IPS DF 19.7 (cell line): ENCODE results near the gene MVB12B.

ENCODE experiments used
- DNase-seq: peaks from one replicate; pipeline ENCODE4 v3.0.0-alpha.2; 2013; ENCODE audit warnings: low read depth, low spot score

Gene MVB12B

GRCh38 chr9:126451316-126451885 lies 124.8 kb downstream of the MVB12B start:
- no peak for DNase-seq

- no peak for DNase-seq
Measured at GRCh38 chr9:126452106-126452505, 125.5 kb downstream of the MVB12B start.

GRCh38 chr9:126453156-126453963 lies 126.7 kb downstream of the MVB12B start:
- DNase-seq: no peak

- DNase-seq: no peak
Measured at GRCh38 chr9:126454215-126454614, 127.6 kb downstream of the MVB12B start.

- no peak for DNase-seq
Measured at GRCh38 chr9:126454795-126455194, 128.2 kb downstream of the MVB12B start.

GRCh38 chr9:126456441-126457174 lies 130.0 kb downstream of the MVB12B start:
- no peak for DNase-seq

GRCh38 chr9:126457175-126457547 lies 130.5 kb downstream of the MVB12B start:
- no peak for DNase-seq

GRCh38 chr9:126457890-126458289 lies 131.3 kb downstream of the MVB12B start:
- DNase-seq: no peak

GRCh38 chr9:126459126-126459525 lies 132.5 kb downstream of the MVB12B start:
- no peak for DNase-seq

- DNase-seq: no peak
Measured at GRCh38 chr9:126459546-126459945, 132.9 kb downstream of the MVB12B start.

- no peak for DNase-seq
Measured at GRCh38 chr9:126459965-126460843, 133.6 kb downstream of the MVB12B start.

- no peak for DNase-seq
Measured at GRCh38 chr9:126461029-126461428, 134.4 kb downstream of the MVB12B start.

- DNase-seq: no peak
Measured at GRCh38 chr9:126461608-126462007, 135.0 kb downstream of the MVB12B start.

GRCh38 chr9:126462617-126463016 lies 136.0 kb downstream of the MVB12B start:
- no peak for DNase-seq

GRCh38 chr9:126463426-126463825 lies 136.8 kb downstream of the MVB12B start:
- no peak for DNase-seq

GRCh38 chr9:126464694-126465441 lies 138.2 kb downstream of the MVB12B start:
- DNase-seq: no peak

GRCh38 chr9:126465977-126466376 lies 139.3 kb downstream of the MVB12B start:
- DNase-seq: no peak

- DNase-seq: no peak
Measured at GRCh38 chr9:126468141-126468825, 141.7 kb downstream of the MVB12B start.

GRCh38 chr9:126470241-126470993 lies 143.8 kb downstream of the MVB12B start:
- no peak for DNase-seq
